BLaER1 treated with 17β-estradiol and CSF1 and Interleukin-3, amounts not matched to agents 10 nM and 100 nM (cell line): ENCODE results near the gene KMT2E.

Experiments
- H3K27ac ChIP-seq, 11 experiments: shearing (Covaris generic); formaldehyde crosslinking; 2 replicates each; pipeline ENCODE4 v1.8.1; 2022
- H3K27me3 ChIP-seq, 11 experiments: shearing (Covaris generic); formaldehyde crosslinking; 2 replicates each; pipeline ENCODE4 v1.8.1; 2022
- H3K36me3 ChIP-seq, 11 experiments: shearing (Covaris generic); formaldehyde crosslinking; 2 replicates each; pipeline ENCODE4 v1.8.1; 2022
- H3K4me1 ChIP-seq, 10 experiments: shearing (Covaris generic); formaldehyde crosslinking; 2 replicates each; pipeline ENCODE4 v1.8.1; 2022
- H3K4me2 ChIP-seq, 11 experiments: shearing (Covaris generic); formaldehyde crosslinking; 2 replicates each; pipeline ENCODE4 v1.8.1; 2022
- H3K4me3 ChIP-seq, 10 experiments: shearing (Covaris generic); formaldehyde crosslinking; 2 replicates each; pipeline ENCODE4 v1.8.1; 2022
- H3K9ac ChIP-seq, 11 experiments: shearing (Covaris generic); formaldehyde crosslinking; 2 replicates each; pipeline ENCODE4 v1.8.1; 2022
- H3K9me3 ChIP-seq, 11 experiments: shearing (Covaris generic); formaldehyde crosslinking; replicated peaks in 1 of 11; 2 replicates each; pipeline ENCODE4 v1.8.1; 2022
- H4K20me1 ChIP-seq, 11 experiments: shearing (Covaris generic); formaldehyde crosslinking; 2 replicates each; pipeline ENCODE4 v1.8.1; 2022
- Cebpa-rat ChIP-seq, 11 experiments: shearing (Covaris generic); IDR thresholded peaks; 2 replicates each; pipeline ENCODE4 v1.8.1; 2022

Gene KMT2E

DNA sequence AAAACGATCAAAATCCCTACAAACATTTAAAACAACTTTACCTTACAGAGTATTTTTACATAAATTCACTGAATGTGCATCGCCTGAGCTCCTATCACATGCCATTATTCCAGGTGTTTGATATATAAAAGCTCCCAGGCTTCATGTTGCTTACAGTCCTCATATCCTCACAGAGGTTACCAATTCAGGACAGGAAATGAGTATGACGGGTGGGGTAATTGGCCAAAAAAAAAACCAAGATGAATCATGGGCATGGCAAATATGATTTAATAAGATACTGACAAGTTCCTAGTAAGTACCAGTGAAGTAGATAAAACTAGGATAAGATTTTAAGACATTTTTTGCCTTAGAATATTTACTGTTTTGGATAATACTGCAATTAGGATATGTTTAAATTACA lies 135.8 kb downstream of the KMT2E start:
- Histone ChIP-seq H3K27ac (peak overlapping the region in 1 of 11 experiments; percentile 45; a peak in 1 of 22 replicates), H3K4me1 (peaks cover 0 to 18% (median 5%) of the 10 kb centered on the region in 10 experiments; a peak in 10 of 20 replicates)

DNA sequence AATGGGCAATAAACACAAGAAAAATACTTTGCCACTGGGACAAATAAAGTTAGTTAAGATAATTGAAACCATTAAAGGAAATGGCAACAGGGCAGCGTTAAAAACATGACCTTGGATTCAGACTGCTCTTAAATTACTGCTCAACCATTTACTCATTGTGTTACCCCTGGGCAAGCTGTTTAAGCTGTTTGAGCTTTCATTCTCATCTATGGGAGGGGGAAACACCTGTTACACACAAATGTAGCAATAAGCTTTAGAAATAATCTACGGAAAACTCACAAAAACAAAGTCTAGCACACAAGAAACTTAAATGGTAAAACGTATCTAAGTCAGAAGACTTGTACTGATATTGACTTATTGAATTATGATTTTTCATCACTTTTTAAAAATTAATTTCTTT lies 137.1 kb downstream of the KMT2E start:
- no peak overlapping the region for H3K27ac ChIP-seq
- H3K36me3 ChIP-seq = peaks cover 22 to 64% (median 32%) of the 10 kb centered on the region in 11 experiments; a peak in 21 of 22 replicates
- no peak overlapping the region for H3K9ac ChIP-seq
- TF ChIP-seq Cebpa-rat (IDR thresholded peaks at IDR 0.05) = no peak
- H3K4me2 ChIP-seq = no peak overlapping the region
- peaks cover 0 to 10% (median 0%) of the 10 kb centered on the region in 11 experiments; a peak in 2 of 22 replicates for H4K20me1 ChIP-seq
- H3K4me1 ChIP-seq = peaks cover 0 to 18% (median 5%) of the 10 kb centered on the region in 10 experiments; a peak in 10 of 20 replicates
- no peaks in the 10 kb centered on the region for H3K9me3 ChIP-seq
- no peaks in the 10 kb centered on the region for H3K27me3 ChIP-seq
- no peak overlapping the region for H3K4me3 ChIP-seq

More for the DNA sequence above, 135.8 kb downstream of the KMT2E start:
- Histone ChIP-seq H3K9ac (no peak overlapping the region), H3K27me3 (no peaks in the 10 kb centered on the region), H3K9me3 (no peaks in the 10 kb centered on the region), H4K20me1 (peaks cover 0 to 10% (median 0%) of the 10 kb centered on the region in 11 experiments; a peak in 2 of 22 replicates), H3K4me2 (peak overlapping the region in 5 of 11 experiments; percentile 48 to 70 (median 58); a peak in 9 of 22 replicates), H3K4me3 (no peak overlapping the region), H3K36me3 (peaks cover 17 to 65% (median 33%) of the 10 kb centered on the region in 11 experiments; a peak in 19 of 22 replicates)
- no peak for TF ChIP-seq Cebpa-rat (IDR thresholded peaks at IDR 0.05)

DNA sequence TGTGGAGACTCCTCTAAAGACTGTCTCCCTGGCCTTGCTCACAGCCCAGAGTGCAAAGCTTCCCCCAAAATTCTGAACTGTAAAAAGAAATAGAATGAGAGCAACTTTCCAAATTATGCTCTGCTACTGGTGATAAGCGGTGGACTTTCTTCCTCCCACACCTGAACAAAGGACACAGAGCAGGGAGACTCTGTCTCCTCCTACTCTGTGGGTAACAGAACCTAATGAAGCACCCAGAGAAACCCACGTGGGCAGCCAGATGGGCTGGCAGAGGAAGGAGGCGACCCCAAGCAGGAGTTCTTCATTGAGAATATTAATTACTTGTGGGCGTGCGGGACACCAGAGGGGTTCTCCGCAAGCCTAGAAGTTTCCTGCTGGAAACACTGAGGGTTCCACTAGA lies 139.5 kb downstream of the KMT2E start:
- H3K9me3 ChIP-seq = no peaks in the 10 kb centered on the region
- no peak overlapping the region for H3K4me2 ChIP-seq
- no peak for TF ChIP-seq Cebpa-rat (IDR thresholded peaks at IDR 0.05)
- H3K4me1 ChIP-seq = peaks cover 0 to 18% (median 5%) of the 10 kb centered on the region in 10 experiments; a peak in 10 of 20 replicates
- H3K36me3 ChIP-seq = peaks cover 18 to 72% (median 45%) of the 10 kb centered on the region in 11 experiments; a peak in 21 of 22 replicates
- no peak overlapping the region for H3K4me3 ChIP-seq
- H3K27me3 ChIP-seq = no peaks in the 10 kb centered on the region
- no peak overlapping the region for H3K9ac ChIP-seq
- peaks cover 0 to 10% (median 0%) of the 10 kb centered on the region in 11 experiments; a peak in 2 of 22 replicates for H4K20me1 ChIP-seq
- no peak overlapping the region for H3K27ac ChIP-seq

DNA sequence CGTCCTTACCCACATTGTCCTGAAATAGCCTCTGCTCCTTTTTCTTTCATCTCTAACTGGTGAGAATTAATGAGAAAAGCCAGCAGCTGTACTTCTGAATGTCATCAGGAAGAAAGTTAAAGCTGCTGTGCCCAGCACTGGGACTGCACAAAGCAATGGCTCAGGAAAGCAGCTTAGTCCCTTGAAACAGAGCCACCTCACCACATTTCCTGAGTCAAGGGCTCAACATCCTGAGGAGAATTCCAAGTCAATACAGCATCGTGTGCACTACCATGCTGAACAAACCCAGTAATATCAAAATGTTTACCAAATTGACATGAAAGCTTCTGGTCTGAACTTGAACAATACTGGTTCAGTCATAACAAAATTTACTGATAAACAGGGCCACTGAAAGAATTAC lies 140.1 kb downstream of the KMT2E start:
- Histone ChIP-seq H3K4me1 (peaks cover 0 to 18% (median 5%) of the 10 kb centered on the region in 10 experiments; a peak in 10 of 20 replicates), H3K4me2 (no peak overlapping the region), H3K27me3 (no peaks in the 10 kb centered on the region), H3K36me3 (peaks cover 18 to 75% (median 45%) of the 10 kb centered on the region in 11 experiments; a peak in 21 of 22 replicates), H3K9ac (no peak overlapping the region), H3K9me3 (no peaks in the 10 kb centered on the region), H4K20me1 (peaks cover 0 to 10% (median 0%) of the 10 kb centered on the region in 11 experiments; a peak in 2 of 22 replicates), H3K27ac (no peak overlapping the region), H3K4me3 (no peak overlapping the region)
- no peak for TF ChIP-seq Cebpa-rat (IDR thresholded peaks at IDR 0.05)

DNA sequence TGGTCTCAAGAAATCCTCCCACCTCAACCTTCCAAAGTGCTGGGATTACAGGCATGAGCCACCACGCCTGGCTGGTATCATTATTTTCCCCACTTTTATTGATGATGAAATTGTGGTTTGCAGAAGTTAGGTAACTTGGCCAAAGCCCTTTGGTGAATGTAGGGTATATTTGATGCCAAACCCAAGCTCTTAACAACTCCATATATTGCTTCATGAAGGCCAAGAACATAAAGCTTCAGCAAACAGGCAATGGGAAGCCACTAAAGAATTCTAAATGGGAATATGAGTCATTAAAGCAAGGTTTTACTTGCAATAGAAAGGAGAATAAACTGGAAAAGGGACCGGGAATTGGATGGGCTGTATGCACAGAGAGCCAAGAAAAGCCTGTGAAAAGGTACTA lies 142.7 kb downstream of the KMT2E start:
- Histone ChIP-seq H3K27me3 (no peaks in the 10 kb centered on the region), H3K4me2 (no peak overlapping the region), H3K4me3 (no peak overlapping the region), H4K20me1 (peaks cover 0 to 6% (median 0%) of the 10 kb centered on the region in 11 experiments; a peak in 2 of 22 replicates), H3K27ac (no peak overlapping the region), H3K9me3 (no peaks in the 10 kb centered on the region), H3K9ac (no peak overlapping the region), H3K4me1 (no peaks in the 10 kb centered on the region), H3K36me3 (peaks cover 25 to 92% (median 45%) of the 10 kb centered on the region in 11 experiments; a peak in 21 of 22 replicates)
- TF ChIP-seq Cebpa-rat (IDR thresholded peaks at IDR 0.05) = no peak

DNA sequence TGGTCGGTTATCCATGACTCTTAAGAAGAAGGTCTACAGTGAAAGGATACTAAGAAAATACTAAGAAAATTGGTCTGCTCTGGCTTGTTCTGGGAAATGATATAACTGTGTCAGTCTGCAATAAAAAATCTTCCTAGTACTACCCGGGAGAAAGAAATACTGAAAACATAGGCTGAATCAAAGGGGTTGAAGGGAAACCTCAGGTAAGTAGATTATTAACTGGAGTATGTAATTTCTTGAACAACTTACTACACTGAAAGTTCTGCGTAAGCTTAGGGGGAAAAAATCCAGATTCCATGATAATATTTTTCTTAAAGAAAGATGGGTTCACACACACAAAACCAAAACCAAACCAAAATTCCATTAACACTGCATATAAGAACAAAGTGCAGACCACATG lies 143.3 kb downstream of the KMT2E start:
- Histone ChIP-seq H3K9me3 (no peaks in the 10 kb centered on the region), H3K36me3 (peaks cover 25 to 89% (median 45%) of the 10 kb centered on the region in 11 experiments; a peak in 21 of 22 replicates), H4K20me1 (peaks cover 0 to 6% (median 0%) of the 10 kb centered on the region in 11 experiments; a peak in 2 of 22 replicates), H3K27ac (no peak overlapping the region), H3K9ac (no peak overlapping the region), H3K4me1 (no peaks in the 10 kb centered on the region), H3K4me3 (no peak overlapping the region), H3K4me2 (no peak overlapping the region), H3K27me3 (no peaks in the 10 kb centered on the region)
- no peak for TF ChIP-seq Cebpa-rat (IDR thresholded peaks at IDR 0.05)

DNA sequence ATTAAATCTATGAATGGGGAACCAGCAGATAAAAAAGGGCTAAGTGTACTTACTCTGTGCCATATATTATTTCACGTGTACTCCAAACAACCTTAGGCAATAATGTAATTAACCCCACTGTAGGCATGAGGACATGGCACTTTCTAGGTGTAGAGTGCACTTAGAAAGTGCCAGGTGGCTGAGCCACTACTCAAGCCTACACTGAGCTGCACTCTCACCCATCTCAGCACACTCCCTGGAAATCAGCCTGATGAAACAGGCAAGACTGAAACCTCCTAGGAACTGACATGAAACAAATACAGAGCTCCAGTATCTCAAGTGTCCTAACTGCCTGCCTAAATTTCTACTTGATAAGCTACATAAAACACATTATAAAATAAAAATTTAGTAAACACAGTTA lies 147.4 kb downstream of the KMT2E start:
- Histone ChIP-seq H3K4me2 (no peak overlapping the region), H3K9ac (no peak overlapping the region), H3K4me1 (no peaks in the 10 kb centered on the region), H3K9me3 (peaks cover 0 to 10% (median 9%) of the 10 kb centered on the region in 11 experiments; a peak in 17 of 22 replicates), H4K20me1 (peaks cover 0 to 5% (median 0%) of the 10 kb centered on the region in 11 experiments; a peak in 1 of 22 replicates), H3K4me3 (no peak overlapping the region), H3K27ac (no peak overlapping the region), H3K27me3 (no peaks in the 10 kb centered on the region), H3K36me3 (peaks cover 45 to 89% (median 58%) of the 10 kb centered on the region in 11 experiments)
- TF ChIP-seq Cebpa-rat (IDR thresholded peaks at IDR 0.05) = no peak
